Activated naive CD8-positive, alpha-beta T cell treated with anti-CD3 and anti-CD28 coated beads, Interleukin-2, amount 10 ng/mL, durations not matched to agents 7 days and 5 days (primary cell): Measurements from ENCODE around the gene ADAM33. TPM values are rescaled to one million over a fixed set of nuclear protein-coding genes. Genes with fewer than 3 reads are reported as not detected.

Experiments
- ATAC-seq: fragments of 150-1000 bp; cut with Tn5 transposase; one replicate; pipeline ENCODE4 v1.10.0; 2021; ENCODE audit warnings: low read depth, moderate library complexity
- POLR2A ChIA-PET: fragments of 350-600 bp; sonication (Branson Sonifier 250); formaldehyde crosslinking; loops from one replicate; lab custom pipeline; 2021; ENCODE audit warnings: antibody characterized with exemption; lab: Charles Lee
- DNase-seq: peaks from one replicate; pipeline ENCODE4 v3.0.0; 2021
- H3K27ac Mint-ChIP-seq: one replicate; pipeline ENCODE4 v1.8.0; 2022; ENCODE audit warnings: mild to moderate bottlenecking, mixed read lengths
- H3K27me3 Mint-ChIP-seq: one replicate; pipeline ENCODE4 v1.8.0; 2022; ENCODE audit warnings: mild to moderate bottlenecking, moderate library complexity, mixed read lengths
- H3K36me3 Mint-ChIP-seq: one replicate; pipeline ENCODE4 v1.8.0; 2021; ENCODE audit warnings: mild to moderate bottlenecking, mixed read lengths
- H3K4me1 Mint-ChIP-seq: one replicate; pipeline ENCODE4 v1.8.0; 2021; ENCODE audit warnings: mixed read lengths
- H3K4me3 Mint-ChIP-seq: one replicate; pipeline ENCODE4 v1.8.0; 2022; ENCODE audit warnings: mild to moderate bottlenecking, moderate library complexity, mixed read lengths
- H3K9me3 Mint-ChIP-seq: one replicate; pipeline ENCODE4 v1.8.0; 2021; ENCODE audit warnings: mixed read lengths
- total RNA-seq, 2 experiments: library from RNA; stranded (reverse); gene quantifications; one replicate each; pipeline ENCODE4 v1.2.3, GENCODE V29; 2021

ADAM33 gene
- total RNA-seq = not detected

GRCh38 chr20:3681931-3682781, at the start of gene ADAM33:
Gene ADAM33 (minus strand): TSS chr20:3682010. CDS start chr20:3682004, 6 bp downstream.
- Mint-ChIP-seq H3K4me3 (no peak within 1 kb of the TSS), H3K4me1 (no peaks in the 10 kb centered on the region), H3K27me3 (peaks cover 66% of the 10 kb centered on the region), H3K27ac (no peak within 1 kb of the TSS), H3K36me3 (no peaks in the 10 kb centered on the region), H3K9me3 (no peaks in the 10 kb centered on the region)
- POLR2A ChIA-PET = no interaction called here
- DNase-seq (no peak), ATAC-seq (no peak)

GRCh38 chr20:3730803-3731672, 49.2 kb upstream of the ADAM33 start:
- POLR2A ChIA-PET = no interaction called here
- H3K4me3 Mint-ChIP-seq = no peak overlapping the region

GRCh38 chr20:3729811-3730540, 48.2 kb upstream of the ADAM33 start:
- Mint-ChIP-seq H3K36me3 (no peaks in the 10 kb centered on the region), H3K4me3 (no peak overlapping the region), H3K4me1 (peaks cover 7% of the 10 kb centered on the region), H3K27me3 (peaks cover 54% of the 10 kb centered on the region), H3K9me3 (no peaks in the 10 kb centered on the region), H3K27ac (no peak overlapping the region)
- DNase-seq (no peak), ATAC-seq (no peak)
- POLR2A ChIA-PET = no interaction called here

More at GRCh38 chr20:3730803-3731672, 49.2 kb upstream of the ADAM33 start:
- Mint-ChIP-seq H3K9me3 (no peaks in the 10 kb centered on the region), H3K27me3 (peaks cover 54% of the 10 kb centered on the region), H3K36me3 (no peaks in the 10 kb centered on the region), H3K4me1 (peaks cover 7% of the 10 kb centered on the region), H3K27ac (peak overlapping the region; percentile 1)
- ATAC-seq = no peak
- DNase-seq = no peak

GRCh38 chr20:3729378-3729777, 47.6 kb upstream of the ADAM33 start:
- H3K27me3 Mint-ChIP-seq = peaks cover 52% of the 10 kb centered on the region
- H3K4me1 Mint-ChIP-seq = peaks cover 7% of the 10 kb centered on the region
- no peak overlapping the region for H3K27ac Mint-ChIP-seq
- no peaks in the 10 kb centered on the region for H3K9me3 Mint-ChIP-seq
- no peak for ATAC-seq
- DNase-seq = no peak
- no peak overlapping the region for H3K4me3 Mint-ChIP-seq
- H3K36me3 Mint-ChIP-seq = no peaks in the 10 kb centered on the region
- POLR2A ChIA-PET = no interaction called here

- Mint-ChIP-seq H3K4me3 (no peak overlapping the region), H3K4me1 (peaks cover 7% of the 10 kb centered on the region), H3K36me3 (no peaks in the 10 kb centered on the region), H3K9me3 (no peaks in the 10 kb centered on the region), H3K27ac (no peak overlapping the region), H3K27me3 (peaks cover 55% of the 10 kb centered on the region)
- POLR2A ChIA-PET = no interaction called here
- ATAC-seq (no peak), DNase-seq (no peak)
Measured at GRCh38 chr20:3728876-3729275, 47.1 kb upstream of the ADAM33 start.

GRCh38 chr20:3728354-3728753, 46.5 kb upstream of the ADAM33 start:
- Mint-ChIP-seq H3K27me3 (peaks cover 50% of the 10 kb centered on the region), H3K4me1 (peaks cover 7% of the 10 kb centered on the region), H3K27ac (no peak overlapping the region), H3K9me3 (no peaks in the 10 kb centered on the region), H3K36me3 (no peaks in the 10 kb centered on the region), H3K4me3 (no peak overlapping the region)
- ATAC-seq (no peak), DNase-seq (no peak)
- POLR2A ChIA-PET = no interaction called here

- H3K27ac Mint-ChIP-seq = no peak overlapping the region
- no peak for ATAC-seq
- no peak for DNase-seq
- H3K36me3 Mint-ChIP-seq = no peaks in the 10 kb centered on the region
- H3K27me3 Mint-ChIP-seq = peaks cover 50% of the 10 kb centered on the region
- H3K4me3 Mint-ChIP-seq = no peak overlapping the region
- no peaks in the 10 kb centered on the region for H3K9me3 Mint-ChIP-seq
- POLR2A ChIA-PET = no interaction called here
- H3K4me1 Mint-ChIP-seq = peaks cover 7% of the 10 kb centered on the region
Measured at GRCh38 chr20:3727401-3728021, 45.7 kb upstream of the ADAM33 start.

- Mint-ChIP-seq H3K4me3 (no peak overlapping the region), H3K4me1 (peaks cover 3% of the 10 kb centered on the region), H3K9me3 (no peaks in the 10 kb centered on the region), H3K36me3 (no peaks in the 10 kb centered on the region), H3K27me3 (peaks cover 49% of the 10 kb centered on the region), H3K27ac (no peak overlapping the region)
- DNase-seq (no peak), ATAC-seq (no peak)
- POLR2A ChIA-PET = no interaction called here
Measured at GRCh38 chr20:3724356-3724755, 42.5 kb upstream of the ADAM33 start.

- Mint-ChIP-seq H3K27me3 (peaks cover 49% of the 10 kb centered on the region), H3K36me3 (no peaks in the 10 kb centered on the region), H3K4me3 (no peak overlapping the region), H3K9me3 (no peaks in the 10 kb centered on the region), H3K27ac (no peak overlapping the region), H3K4me1 (peaks cover 3% of the 10 kb centered on the region)
- ATAC-seq (no peak), DNase-seq (no peak)
- POLR2A ChIA-PET = no interaction called here
Measured at GRCh38 chr20:3723284-3723683, 41.5 kb upstream of the ADAM33 start.

- H3K27me3 Mint-ChIP-seq = peaks cover 38% of the 10 kb centered on the region
- no peak for DNase-seq
- POLR2A ChIA-PET = no interaction called here
- no peak overlapping the region for H3K27ac Mint-ChIP-seq
- H3K4me3 Mint-ChIP-seq = no peak overlapping the region
- no peaks in the 10 kb centered on the region for H3K36me3 Mint-ChIP-seq
- H3K9me3 Mint-ChIP-seq = no peaks in the 10 kb centered on the region
- no peak for ATAC-seq
- peaks cover 3% of the 10 kb centered on the region for H3K4me1 Mint-ChIP-seq
Measured at GRCh38 chr20:3721912-3722311, 40.1 kb upstream of the ADAM33 start.

GRCh38 chr20:3720626-3721025, 38.8 kb upstream of the ADAM33 start:
- peaks cover 35% of the 10 kb centered on the region for H3K27me3 Mint-ChIP-seq
- ATAC-seq (no peak), DNase-seq (no peak)
- peaks cover 3% of the 10 kb centered on the region for H3K4me1 Mint-ChIP-seq
- POLR2A ChIA-PET = no interaction called here
- H3K9me3 Mint-ChIP-seq = no peaks in the 10 kb centered on the region
- H3K27ac Mint-ChIP-seq = no peak overlapping the region
- H3K4me3 Mint-ChIP-seq = no peak overlapping the region
- H3K36me3 Mint-ChIP-seq = no peaks in the 10 kb centered on the region

- no peaks in the 10 kb centered on the region for H3K9me3 Mint-ChIP-seq
- H3K4me3 Mint-ChIP-seq = no peak overlapping the region
- H3K27me3 Mint-ChIP-seq = peaks cover 35% of the 10 kb centered on the region
- ATAC-seq = no peak
- POLR2A ChIA-PET = no interaction called here
- H3K4me1 Mint-ChIP-seq = peaks cover 3% of the 10 kb centered on the region
- H3K27ac Mint-ChIP-seq = no peak overlapping the region
- DNase-seq = no peak
- H3K36me3 Mint-ChIP-seq = no peaks in the 10 kb centered on the region
Measured at GRCh38 chr20:3720068-3720467, 38.3 kb upstream of the ADAM33 start.

GRCh38 chr20:3719046-3719445, 37.2 kb upstream of the ADAM33 start:
- Mint-ChIP-seq H3K27ac (no peak overlapping the region), H3K27me3 (peaks cover 32% of the 10 kb centered on the region), H3K4me1 (peaks cover 3% of the 10 kb centered on the region), H3K36me3 (no peaks in the 10 kb centered on the region), H3K4me3 (no peak overlapping the region), H3K9me3 (no peaks in the 10 kb centered on the region)
- ATAC-seq (no peak), DNase-seq (no peak)
- POLR2A ChIA-PET = no interaction called here
